ENCODE measurements around the gene RHBDF1. TPM values are rescaled to one million over a fixed set of nuclear protein-coding genes. Genes with fewer than 3 reads are reported as not detected.
A peak's percentile ranks its signal among the peaks of the same experiment; 100 is the strongest.
"Not testable (repeated sequence)": the region's sequence is repeated elsewhere in the genome, so short reads cannot be mapped to it uniquely, and the experiment has no call there.

RHBDF1 gene
- total RNA-seq, 1 donor, result 66.8 TPM

- not testable (repeated sequence) for DNase-seq (ENCODE audit: low read depth); H3K4me3 ChIP-seq (ENCODE audit: low read depth, low read length)
- TF ChIP-seq, protein P1, sequence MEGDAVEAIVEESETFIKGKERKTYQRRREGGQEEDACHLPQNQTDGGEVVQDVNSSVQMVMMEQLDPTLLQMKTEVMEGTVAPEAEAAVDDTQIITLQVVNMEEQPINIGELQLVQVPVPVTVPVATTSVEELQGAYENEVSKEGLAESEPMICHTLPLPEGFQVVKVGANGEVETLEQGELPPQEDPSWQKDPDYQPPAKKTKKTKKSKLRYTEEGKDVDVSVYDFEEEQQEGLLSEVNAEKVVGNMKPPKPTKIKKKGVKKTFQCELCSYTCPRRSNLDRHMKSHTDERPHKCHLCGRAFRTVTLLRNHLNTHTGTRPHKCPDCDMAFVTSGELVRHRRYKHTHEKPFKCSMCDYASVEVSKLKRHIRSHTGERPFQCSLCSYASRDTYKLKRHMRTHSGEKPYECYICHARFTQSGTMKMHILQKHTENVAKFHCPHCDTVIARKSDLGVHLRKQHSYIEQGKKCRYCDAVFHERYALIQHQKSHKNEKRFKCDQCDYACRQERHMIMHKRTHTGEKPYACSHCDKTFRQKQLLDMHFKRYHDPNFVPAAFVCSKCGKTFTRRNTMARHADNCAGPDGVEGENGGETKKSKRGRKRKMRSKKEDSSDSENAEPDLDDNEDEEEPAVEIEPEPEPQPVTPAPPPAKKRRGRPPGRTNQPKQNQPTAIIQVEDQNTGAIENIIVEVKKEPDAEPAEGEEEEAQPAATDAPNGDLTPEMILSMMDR (IDR thresholded peaks at IDR 0.05; ENCODE audit: insufficient read depth, low read length), result peak; percentile 44
Observed at GRCh38 chr16:10772-11171, 61.7 kb downstream of the RHBDF1 start.

DNA sequence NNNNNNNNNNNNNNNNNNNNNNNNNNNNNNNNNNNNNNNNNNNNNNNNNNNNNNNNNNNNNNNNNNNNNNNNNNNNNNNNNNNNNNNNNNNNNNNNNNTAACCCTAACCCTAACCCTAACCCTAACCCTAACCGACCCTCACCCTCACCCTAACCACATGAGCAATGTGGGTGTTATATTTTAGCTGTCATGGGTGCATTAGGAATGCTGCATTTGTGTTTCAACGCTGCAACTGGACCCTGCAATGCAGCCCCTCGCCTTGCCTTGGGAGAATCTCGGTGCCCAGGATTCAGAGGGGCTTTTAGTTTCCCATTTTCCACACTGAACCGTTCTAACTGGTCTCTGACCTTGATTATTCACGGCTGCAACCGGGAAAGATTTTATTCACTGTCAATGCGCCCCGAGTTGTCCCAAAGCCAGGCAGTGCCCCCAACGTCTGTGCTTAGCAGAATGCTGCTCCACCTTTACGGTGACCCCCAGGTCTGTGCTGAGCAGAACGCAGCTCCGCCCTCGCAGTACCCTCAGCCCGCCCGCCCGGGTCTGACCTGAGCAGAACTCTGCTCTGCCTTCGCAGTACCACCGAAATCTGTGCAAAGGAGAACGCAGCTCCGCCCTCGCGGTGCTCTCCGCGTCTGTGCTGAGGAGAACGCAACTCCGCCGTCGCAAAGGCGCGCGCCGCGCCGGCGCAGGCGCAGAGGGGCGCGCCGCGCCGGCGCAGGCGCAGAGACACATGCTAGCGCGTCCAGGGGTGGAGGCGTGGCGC, 62.3 kb downstream of the RHBDF1 start:
- peak overlapping the region; percentile 50 for H3K4me3 ChIP-seq (ENCODE audit: low read depth, low read length)
- TF ChIP-seq, protein P1 (IDR thresholded peaks at IDR 0.05; ENCODE audit: insufficient read depth, low read length), result no peak
- DNase-seq (ENCODE audit: low read depth), result no peak

Small RNAs within 50 kb of the gene (small RNA-seq; reads per million reads assigned to genes)
- gene MIR6859-4, result not detected
- gene Z69720.2, result not detected

Other genes with a start within 250 kb of the RHBDF1 start
- gene POLR3K, start 19.0 kb downstream of the RHBDF1 start, total RNA-seq (ENCODE audit: low replicate concordance), result 5.1 and 6.1 TPM in 2 replicates
- 11.8 and 15.8 TPM in 2 replicates for gene SNRNP25, start 18.8 kb downstream of the RHBDF1 start, total RNA-seq (ENCODE audit: low replicate concordance)
- 53.1 and 124 TPM in 2 replicates for gene MPG, start 5.6 kb upstream of the RHBDF1 start, total RNA-seq (ENCODE audit: low replicate concordance)
- 7.1 and 13.0 TPM in 2 replicates for gene NPRL3, start 66.0 kb upstream of the RHBDF1 start, total RNA-seq (ENCODE audit: low replicate concordance)
- gene HBZ, start 80.0 kb upstream of the RHBDF1 start, total RNA-seq (ENCODE audit: low replicate concordance), result not detected in 2 replicates
- not detected in 2 replicates for gene HBM, start 93.3 kb upstream of the RHBDF1 start, total RNA-seq (ENCODE audit: low replicate concordance)
- not detected in 2 replicates for gene HBA2, start 100.2 kb upstream of the RHBDF1 start, total RNA-seq (ENCODE audit: low replicate concordance)
- not detected in 2 replicates for gene HBA1, start 104.0 kb upstream of the RHBDF1 start, total RNA-seq (ENCODE audit: low replicate concordance)
- 0.63 TPM in 1 of 2 replicates, not detected in the other for gene HBQ1, start 107.8 kb upstream of the RHBDF1 start, total RNA-seq (ENCODE audit: low replicate concordance)
- 37.0 and 82.3 TPM in 2 replicates for gene LUC7L, start 156.8 kb upstream of the RHBDF1 start, total RNA-seq (ENCODE audit: low replicate concordance)
- gene FAM234A, start 162.2 kb upstream of the RHBDF1 start, total RNA-seq (ENCODE audit: low replicate concordance), result 49.5 and 72.0 TPM in 2 replicates
- gene RGS11, start 203.3 kb upstream of the RHBDF1 start, total RNA-seq (ENCODE audit: low replicate concordance), result 1.2 and 2.0 TPM in 2 replicates
- gene ARHGDIG, start 208.0 kb upstream of the RHBDF1 start, total RNA-seq (ENCODE audit: low replicate concordance), result 1.6 TPM in 1 of 2 replicates, not detected in the other
- gene PDIA2, start 210.5 kb upstream of the RHBDF1 start, total RNA-seq (ENCODE audit: low replicate concordance), result not detected in 2 replicates

All from fibroblast of the aortic adventitia (primary cell).